RWPE1 (cell line): Measurements from ENCODE around the gene TLR9.

Source experiments
- CTCF ChIA-PET: fragments of 350-600 bp; sonication (Branson Sonifier 250); formaldehyde crosslinking; extraction: SDS; loops from one replicate; lab custom pipeline; 2021; lab: Yijun Ruan, JAX
- POLR2A ChIA-PET: fragments of 400-600 bp; formaldehyde crosslinking; extraction: SDS; loops from one replicate; lab custom pipeline; 2020; ENCODE audit warnings: antibody characterized with exemption; ENCODE audit not compliant: low non-redundant PET; lab: Yijun Ruan, JAX
- DNase-seq: peaks from one replicate; pipeline ENCODE4 v3.0.0; 2012; ENCODE audit warnings: low spot score
- H3K27ac ChIP-seq: fragments of 450-650 bp; 2 replicates; pipeline ENCODE4 v1.5.1; 2017
- CTCF ChIP-seq: fragments of 450-650 bp; conservative IDR thresholded peaks from 2 replicates; pipeline ENCODE4 v1.5.1; 2017; ENCODE audit warnings: low read depth, mild to moderate bottlenecking

Gene TLR9

GRCh38 chr3:52238761-52239701 is 13.6 kb upstream of the TLR9 start, which contains the start of gene TWF2:
TSS of gene TWF2 (minus strand) at chr3:52239158. CDS start at chr3:52239016, 142 bp downstream.
- peak; percentile 89 for DNase-seq
- peak; percentile 35 for TF ChIP-seq CTCF
- CTCF ChIA-PET: no interaction called here
- POLR2A ChIA-PET: interaction anchor here (0.6 kb wide), 1 partner anchor 85 kb away, joined by 3 read pairs; no protein-coding TSS in a partner anchor
- H3K27ac ChIP-seq: peak within 1 kb of the TSS; percentile 95

GRCh38 chr3:52238193-52238760 is 12.8 kb upstream of the TLR9 start:
- no peak for TF ChIP-seq CTCF
- no peak for DNase-seq
- CTCF ChIA-PET: no interaction called here
- peak overlapping the region; percentile 95 for H3K27ac ChIP-seq
- POLR2A ChIA-PET: interaction anchor here (0.6 to 1.2 kb wide), 4 partner anchors 10 to 86 kb away, joined by 3 to 4 read pairs (median 3); no protein-coding TSS in a partner anchor

- DNase-seq: peak; percentile 91
- ChIA-PET POLR2A (interaction anchor here (0.6 to 1.2 kb wide), 3 partner anchors 10 to 51 kb away, joined by 3 to 4 read pairs (median 3); no protein-coding TSS in a partner anchor), CTCF (no interaction called here)
- no peak for TF ChIP-seq CTCF
- H3K27ac ChIP-seq: peak overlapping the region; percentile 95
Observed at GRCh38 chr3:52237657-52238172, 12.3 kb upstream of the TLR9 start.

- peak overlapping the region; percentile 95 for H3K27ac ChIP-seq
- CTCF ChIA-PET: interaction anchor here (0.8 kb wide), 2 partner anchors 17 to 102 kb away, joined by 3 to 5 read pairs; no protein-coding TSS in a partner anchor
- no peak for TF ChIP-seq CTCF
- POLR2A ChIA-PET: interaction anchor here (1.2 kb wide), 1 partner anchor 27 kb away, joined by 3 read pairs; no protein-coding TSS in a partner anchor
- DNase-seq: no peak
Observed at GRCh38 chr3:52237006-52237656, 11.7 kb upstream of the TLR9 start.

GRCh38 chr3:52236424-52236886 is 11.0 kb upstream of the TLR9 start:
- ChIA-PET POLR2A (no interaction called here), CTCF (interaction anchor here (0.8 kb wide), 2 partner anchors 16 to 103 kb away, joined by 3 to 5 read pairs; no protein-coding TSS in a partner anchor)
- peak overlapping the region; percentile 95 for H3K27ac ChIP-seq
- TF ChIP-seq CTCF: no peak
- DNase-seq: no peak
